Hepatic stellate cell (primary cell): ENCODE measurements around the gene CREBRF.
"Not testable (repeated sequence)": the region's sequence is repeated elsewhere in the genome, so short reads cannot be mapped to it uniquely, and the experiment has no call there.

ENCODE experiments used
- DNase-seq: peaks from one replicate; pipeline ENCODE4 v3.0.0; 2011; ENCODE audit warnings: low spot score

Gene CREBRF

DNA sequence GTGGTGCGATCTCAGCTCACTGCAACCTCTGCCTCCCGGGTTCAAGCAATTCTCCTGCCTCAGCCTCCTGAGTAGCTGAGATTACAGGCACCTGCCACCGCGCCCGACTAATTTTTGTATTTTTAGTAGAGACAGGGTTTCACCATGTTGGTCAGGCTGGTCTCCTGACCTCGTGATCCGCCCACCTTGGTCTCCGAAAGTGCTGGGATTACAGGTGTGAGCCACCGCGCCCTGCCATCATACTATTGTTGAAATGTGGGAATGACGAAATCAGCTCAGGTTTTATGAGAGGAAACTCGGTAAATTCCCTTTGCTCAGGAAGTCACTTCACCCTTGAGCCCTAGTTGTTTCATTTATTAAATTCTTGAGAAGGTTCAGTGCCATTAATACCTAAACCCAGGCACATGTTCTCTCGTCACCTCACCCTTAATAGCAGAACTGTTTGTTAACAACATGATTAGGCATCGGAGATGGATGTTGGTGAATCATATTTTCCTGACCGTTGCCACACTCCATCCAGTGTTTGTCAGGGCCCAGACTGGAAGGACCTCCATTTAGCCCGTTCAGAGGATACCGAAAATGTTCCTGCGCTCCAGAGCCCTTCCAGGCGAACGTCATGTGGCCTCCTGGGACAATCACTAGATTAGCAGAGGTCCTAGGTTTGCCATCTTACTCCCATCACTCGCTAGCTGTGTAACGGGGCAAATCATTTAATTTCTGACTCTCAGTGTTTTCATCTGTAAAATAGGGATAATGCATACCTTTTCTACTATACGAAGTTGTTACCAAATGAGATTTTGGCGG is 20.0 kb upstream of the CREBRF start:
- no peak for DNase-seq

DNA sequence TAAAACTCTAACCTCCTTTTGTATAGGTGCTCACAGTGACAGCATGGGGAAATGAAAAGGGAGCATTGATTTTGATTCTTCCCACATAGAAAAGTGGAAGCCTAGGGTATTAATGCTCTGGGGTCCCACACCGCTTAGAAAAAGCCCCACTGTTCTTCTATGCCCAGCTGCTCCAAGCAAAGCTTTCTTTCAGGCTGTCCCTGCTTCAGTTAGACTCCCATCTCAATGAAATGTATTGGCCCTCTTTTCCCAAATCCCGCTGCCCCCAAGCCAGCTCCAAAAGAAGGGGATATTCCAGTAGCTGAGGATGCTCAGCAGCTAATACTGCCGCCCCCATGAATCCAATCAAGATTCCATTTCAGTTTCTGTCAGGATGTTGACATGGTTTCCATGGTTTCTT is 17.0 kb upstream of the CREBRF start:
- DNase-seq, result no peak

DNA sequence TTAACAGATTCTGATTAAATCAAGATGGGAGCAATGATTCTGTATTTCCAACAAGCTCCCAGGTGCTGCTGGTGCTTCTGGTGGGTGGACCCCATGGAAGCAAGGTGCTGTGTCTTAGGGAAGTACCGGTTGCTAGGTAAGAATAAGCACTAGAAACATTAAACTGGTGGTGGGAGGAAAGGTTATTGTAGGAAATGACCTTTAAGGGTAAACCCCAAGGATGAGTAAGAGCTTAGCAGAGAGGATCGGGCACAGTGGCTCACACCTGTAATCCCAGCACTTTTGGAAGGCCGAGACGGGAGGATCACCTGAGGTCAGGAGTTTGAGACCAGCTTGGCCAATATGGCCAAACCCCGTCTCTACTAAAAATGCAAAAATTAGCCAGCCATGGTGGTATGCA is 16.2 kb upstream of the CREBRF start:
- DNase-seq, result no peak

DNA sequence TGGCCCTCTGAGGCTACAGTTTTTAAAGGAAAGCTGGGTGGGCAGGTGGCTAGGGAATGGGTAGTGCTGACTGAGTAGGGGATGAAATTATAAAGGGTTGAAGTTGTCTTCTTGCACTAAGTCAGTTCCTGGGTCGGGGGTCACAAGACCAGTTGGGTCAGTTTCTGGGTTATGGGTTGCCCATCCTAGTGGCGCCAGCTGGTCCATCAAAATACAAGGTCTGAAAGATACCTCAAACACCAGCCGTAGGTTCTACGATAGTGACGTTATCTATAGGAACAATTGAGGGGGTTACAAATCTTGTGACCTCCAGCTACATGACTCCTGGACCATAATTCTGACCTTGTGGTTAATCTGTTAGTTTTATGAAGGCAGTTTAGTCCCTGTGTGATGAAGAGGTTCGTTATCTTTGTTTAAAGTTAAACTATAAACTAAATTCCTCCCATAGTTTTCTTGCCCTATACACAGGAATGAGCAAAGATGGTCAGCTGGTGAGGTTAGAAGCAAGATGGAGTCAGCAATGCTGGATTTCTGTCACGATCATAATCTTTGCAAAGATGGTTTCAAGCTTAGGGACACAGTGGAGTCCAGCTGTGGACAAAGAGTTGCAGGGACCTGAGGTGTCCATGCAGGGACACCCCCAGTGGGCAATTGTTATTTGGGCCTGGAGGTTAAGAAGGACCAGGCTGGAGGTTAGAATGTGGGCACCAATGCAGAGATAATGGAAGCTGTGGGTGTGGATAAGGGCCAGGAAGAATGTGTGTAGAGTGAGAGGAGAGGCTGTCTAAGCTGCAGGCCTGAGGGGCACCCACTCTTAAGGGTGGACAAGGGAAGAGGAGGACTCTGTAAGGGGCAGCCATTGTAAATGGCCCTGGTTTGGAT is 14.0 kb upstream of the CREBRF start:
- no peak for DNase-seq

DNA sequence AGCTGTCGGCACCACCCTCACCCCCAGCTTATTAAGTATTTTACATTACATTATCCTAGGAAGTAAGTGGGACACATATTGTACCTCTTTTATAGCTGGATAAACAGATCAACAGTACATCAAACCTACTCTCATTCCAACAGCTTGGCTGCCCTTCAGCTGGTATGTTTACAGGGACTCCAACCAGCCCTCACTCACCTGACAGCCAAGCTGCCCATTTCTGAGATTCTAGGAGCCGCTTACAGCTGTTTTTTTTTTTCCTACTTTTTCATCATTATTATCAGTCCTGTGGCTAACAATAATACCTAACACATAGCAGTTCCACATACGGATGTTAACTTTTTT is 13.4 kb upstream of the CREBRF start:
- no peak for DNase-seq

DNA sequence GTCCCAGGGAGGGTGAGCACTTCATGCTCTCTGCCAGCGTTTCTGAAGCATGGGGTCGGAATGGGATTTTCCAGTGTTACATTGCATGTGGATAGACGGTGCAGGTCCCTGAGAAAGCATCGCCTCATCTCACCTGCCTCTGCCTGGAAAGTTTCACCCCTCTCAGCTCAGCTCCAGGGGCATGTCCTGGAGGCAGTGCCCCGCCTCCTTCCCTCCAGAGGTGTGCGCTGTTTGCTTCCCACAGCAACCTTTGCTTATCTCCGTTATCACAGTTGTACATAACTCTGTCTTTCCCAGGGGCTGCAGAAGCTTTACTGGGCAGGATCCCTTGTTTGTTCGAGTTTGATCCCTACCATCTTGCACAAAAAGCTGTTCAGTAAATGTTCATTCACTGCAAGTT is 10.7 kb upstream of the CREBRF start:
- no peak for DNase-seq

DNA sequence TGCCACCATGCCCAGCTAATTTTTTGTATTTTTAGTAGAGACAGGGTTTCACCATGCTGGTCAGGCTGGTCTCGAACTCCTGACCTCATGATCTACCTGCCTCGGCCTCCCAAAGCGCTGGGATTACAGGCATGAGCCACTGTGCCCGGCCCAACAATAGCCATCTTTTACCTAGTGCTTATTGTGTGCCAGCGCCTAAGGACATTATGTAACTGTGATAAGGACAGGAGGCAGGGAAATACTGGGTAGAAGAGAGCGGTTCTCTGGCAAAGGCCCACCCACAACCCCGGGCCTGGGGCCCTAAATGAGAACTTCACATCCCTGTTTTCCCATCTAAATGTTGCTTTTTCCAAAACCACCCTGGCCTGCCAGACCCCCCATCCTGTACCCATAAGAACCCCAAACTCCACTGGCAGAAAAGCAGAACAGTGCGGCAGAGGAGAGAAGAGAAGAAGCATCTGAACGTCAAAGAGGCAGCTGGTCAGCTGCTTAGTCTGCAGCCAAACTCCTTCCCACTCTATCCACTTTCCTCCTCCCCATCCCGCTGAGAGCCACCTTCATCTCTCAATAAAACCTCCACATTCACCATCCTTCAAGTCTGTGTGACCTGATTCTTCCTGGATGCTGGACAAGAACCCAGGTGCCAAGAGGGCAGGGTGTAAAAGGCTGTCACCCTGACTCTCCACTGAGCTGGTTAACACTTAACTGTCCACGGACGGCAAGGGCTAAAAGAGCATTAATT is 8.9 kb upstream of the CREBRF start:
- not testable (repeated sequence) for DNase-seq

DNA sequence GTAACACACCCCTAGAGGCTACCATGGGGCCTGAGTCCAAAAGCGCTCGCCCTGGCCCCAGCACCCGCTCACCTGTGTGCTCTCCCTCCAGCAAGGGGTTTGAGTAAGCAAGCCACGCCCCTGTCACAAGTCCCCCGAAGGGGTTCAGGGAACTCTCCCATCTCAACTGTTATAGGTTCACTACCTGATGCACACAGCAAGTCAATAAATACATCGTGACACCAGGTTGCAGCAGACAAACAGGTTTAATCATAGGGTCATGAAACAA is 8.4 kb upstream of the CREBRF start:
- no peak for DNase-seq

DNA sequence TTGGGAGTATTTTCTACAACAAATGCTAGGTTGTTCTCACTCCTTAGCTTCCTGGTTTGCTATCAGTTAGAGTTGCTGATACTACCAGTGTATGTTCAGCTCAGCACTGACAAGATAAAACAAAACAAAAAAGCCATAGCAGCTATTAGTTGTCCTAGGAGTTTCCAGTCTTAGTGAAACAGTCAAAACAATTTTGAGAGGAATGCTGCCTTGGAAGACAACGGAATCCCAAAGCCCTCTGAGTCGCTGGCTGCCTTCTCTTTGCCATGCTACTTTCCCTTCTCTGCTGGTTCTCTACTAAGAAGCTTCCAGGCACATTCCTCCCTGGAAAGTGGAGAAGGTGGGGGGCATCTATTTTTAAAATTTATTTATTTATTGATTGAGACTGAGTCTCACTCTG is 5.4 kb upstream of the CREBRF start:
- DNase-seq, result no peak

DNA sequence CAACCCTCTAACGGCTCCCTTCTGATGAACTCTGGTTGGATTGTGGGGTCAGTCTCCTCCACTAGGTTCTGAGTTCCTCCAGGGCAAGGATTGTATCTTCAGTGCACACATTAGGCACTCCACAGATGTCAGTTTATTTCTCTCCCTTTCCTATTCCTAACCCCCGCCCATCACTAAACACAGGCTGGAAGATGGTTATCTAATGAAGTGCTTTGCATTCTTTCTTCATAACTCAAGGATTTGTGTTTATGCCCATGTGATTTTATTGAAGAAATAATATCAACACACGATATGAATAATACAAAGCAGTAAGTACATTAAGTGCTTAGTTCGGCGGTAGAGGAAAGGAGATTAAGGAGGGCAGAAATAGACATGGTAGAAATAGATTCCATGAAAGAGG is 4.4 kb upstream of the CREBRF start:
- peak; percentile 64 for DNase-seq

DNA sequence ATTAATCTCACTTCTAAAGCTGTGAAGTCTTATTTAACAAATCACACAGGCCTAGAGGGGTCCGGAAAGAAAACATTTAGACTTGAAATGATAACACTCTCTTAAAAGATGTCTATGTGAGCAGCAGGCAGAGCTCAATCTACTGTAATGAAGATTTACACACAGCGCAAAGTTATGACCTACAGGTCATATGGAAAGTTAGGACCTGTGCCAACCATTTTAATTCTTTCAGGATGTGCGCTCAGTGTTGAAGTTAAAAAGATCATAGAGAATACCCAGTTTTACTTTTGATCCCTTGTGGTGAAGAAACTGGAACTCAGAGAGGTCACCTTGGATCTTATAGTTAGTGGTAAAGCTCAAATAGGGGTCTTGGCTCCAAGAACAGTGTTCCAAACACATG is 3.1 kb upstream of the CREBRF start:
- DNase-seq, result no peak

DNA sequence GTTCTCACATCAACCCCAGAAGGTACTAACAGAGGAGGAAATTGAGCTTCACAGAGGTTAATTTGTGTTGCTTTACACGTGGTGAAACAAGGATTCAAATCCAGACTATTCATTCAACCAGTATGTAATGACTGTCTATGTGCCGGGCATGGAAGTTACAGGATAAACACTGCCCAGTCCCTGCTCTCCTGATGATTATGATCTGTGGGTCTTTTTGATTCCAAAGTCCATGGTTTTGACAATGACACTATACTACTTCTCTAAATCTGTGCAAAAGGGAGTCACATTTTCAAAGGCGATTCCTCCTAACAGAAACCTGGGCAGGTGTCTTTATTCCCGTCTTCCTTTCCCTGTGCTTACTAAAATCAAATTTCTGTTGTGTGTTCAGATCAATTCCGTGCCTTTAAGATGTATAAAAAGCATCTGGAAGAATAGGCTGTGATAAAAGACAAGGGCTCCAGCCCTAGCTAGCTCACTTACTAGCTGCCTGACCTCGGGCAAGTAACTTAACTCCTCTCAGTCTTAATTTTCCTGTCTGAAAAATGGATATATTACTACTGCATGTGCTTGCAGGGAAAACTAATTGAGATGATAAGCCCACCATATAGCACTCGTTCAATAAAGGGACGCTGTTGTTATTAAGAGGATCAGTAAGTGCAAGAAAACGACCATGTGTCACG is 970 bp upstream of the CREBRF start:
- DNase-seq, result no peak

DNA sequence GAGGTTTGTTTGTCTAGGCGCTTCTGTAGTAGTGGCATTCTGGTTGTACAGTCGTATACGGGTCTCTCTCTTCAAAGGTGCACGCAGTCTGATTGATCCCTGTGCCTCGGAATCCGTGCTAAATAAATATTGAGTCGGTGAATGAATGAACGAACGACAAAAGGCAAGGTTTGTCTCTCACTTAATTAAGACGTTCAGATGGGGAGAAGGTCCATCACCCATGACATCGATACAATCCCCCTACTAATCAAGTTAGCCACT is 500 bp upstream of the CREBRF start:
- DNase-seq, result no peak

DNA sequence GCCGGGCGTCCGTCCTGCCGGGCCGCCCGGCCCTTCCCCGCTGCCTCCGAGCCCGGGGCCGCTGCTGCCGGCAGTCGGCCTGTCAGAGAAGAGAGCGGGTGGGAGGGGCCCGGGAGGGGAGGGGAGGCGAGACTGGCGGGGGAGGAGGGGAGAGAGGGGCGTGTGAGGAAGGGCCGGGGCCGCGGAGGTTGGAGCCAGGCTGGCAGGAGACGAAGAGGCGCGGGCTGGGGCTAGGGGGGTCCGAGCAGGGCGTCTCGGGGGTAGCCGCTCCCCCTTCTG is 570 bp downstream of the CREBRF start:
- DNase-seq, result peak; percentile 70

DNA sequence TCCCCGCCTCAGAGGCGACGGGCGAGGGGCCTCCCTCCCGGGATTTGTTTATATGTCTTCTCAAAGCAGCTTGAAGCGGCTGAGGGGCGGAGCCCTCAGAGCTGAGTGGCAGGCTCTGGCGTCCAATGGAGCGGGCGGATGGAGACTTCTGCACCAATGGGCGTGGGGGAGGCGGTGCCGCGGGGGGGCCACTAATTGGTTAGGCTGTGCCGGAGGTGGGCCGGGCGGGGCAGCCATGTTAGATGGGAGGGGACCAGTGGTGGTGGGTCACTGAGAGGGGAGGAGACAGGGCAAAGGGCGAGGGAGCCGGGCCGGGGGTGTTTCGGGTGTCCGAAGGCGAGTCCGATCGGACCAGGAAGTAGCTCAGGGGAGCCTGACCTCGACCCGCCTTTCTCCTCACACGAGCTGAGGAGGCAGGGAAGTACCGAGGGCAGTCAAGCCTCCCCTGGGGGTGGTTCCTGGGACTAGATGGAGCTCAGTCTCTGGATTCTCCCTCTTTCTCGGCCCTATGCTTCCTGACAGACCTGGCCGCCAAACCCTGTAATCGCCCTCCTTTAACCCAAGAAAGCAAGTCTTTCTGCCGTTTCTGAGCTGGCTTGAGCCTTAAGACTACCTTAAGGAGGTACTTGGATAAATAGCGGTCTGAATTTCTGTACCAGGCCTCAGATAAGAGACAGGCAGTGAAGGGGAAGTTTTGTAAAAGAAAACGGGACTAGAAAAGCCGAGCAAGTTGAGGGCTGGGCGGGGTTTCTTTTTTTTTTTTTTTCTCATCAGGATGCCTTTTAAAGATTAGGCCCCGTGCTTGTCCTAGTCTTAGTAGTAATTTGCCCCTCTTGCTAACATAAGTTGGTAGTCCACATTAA is 1.1 kb downstream of the CREBRF start:
- peak; percentile 99 for DNase-seq

DNA sequence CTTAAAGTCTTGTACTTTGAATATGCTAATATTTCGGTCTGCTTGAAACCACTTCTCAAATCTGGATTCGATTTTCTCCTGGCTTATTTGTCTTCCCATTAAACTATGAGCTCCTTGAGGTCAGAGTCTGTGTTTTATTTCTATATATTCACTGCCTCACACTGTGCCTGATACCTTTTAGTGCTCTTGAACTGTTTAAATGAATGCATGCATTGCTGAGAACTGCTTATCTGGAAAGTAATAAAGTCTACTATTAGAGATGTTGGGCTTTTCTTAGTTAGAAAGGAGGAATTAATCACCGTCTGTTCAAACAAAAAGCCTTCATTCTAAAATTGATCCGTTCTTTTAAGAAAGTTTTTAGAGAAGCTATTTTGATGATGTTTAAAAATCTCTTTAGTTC is 6.0 kb downstream of the CREBRF start:
- no peak for DNase-seq

DNA sequence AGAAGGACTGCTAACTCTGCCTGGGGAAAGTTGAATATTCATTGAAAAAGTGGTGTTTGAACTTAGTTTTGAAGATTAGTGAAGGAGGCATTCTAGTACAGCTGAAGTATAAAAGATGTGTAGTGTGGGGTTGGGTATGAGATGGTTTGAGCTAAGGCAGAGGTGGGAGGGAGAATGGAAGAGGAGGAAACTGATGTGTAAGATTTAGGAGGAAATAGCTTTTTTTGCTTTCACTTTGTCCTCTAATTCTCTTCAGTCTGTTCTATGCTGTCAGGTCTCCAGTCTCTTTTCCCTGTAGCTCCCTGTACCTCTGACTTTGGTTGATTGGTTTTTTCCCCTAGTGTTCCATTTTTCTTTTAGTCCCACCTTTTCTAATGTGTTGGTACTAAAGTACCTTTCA is 9.0 kb downstream of the CREBRF start:
- no peak for DNase-seq

DNA sequence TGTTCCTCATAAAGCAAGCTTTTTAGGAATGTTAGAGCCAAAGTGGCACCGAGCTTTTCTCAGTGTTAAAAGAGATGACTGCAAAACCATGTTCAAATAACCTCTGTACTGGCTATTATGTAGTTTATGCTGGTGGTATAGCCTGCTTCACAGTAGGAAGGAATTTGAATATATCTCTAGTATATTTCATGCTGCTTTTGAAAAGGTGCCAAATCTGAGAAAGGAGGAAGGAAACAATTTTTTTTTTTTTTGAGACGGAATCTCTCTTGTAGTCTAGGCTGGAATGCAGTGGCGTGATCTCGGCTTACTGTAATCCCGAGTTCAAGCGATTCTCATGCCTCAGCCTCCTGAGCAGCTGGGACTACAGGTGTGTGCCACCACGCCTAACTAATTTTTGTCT is 13.5 kb downstream of the CREBRF start:
- no peak for DNase-seq

DNA sequence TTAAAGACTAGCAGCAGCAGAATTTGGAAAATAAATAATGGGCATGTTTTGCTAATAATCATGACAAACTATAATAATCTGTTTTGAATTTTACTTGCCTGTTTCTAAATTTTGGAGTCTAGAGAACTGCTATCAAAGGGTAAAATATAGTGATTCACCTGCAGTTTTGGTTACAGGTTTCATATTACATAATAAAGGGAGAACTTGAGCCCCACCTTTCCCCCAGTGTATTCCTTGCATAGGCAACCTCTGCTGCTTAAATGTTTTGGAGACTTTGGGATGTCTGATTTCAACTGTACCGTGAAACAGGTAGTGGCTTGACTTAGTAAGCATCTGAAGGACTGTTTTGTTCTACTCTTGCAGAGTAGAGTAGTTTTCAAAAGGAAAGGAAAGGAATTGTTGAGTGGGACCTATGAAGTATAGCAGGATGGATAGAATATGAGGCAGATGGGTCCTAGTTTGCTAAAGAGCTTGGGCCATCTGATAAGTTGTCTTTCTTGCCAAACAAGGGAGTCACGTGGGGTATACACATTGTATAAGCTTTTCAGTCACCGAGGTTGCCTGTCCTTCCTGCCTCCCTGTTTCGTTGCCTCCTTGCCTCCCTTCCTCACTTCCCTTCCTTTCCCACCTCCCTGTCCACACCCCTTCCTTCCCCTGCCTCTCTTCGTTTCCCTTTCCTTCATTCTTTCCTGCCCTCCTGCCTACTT is 19.1 kb downstream of the CREBRF start:
- no peak for DNase-seq

DNA sequence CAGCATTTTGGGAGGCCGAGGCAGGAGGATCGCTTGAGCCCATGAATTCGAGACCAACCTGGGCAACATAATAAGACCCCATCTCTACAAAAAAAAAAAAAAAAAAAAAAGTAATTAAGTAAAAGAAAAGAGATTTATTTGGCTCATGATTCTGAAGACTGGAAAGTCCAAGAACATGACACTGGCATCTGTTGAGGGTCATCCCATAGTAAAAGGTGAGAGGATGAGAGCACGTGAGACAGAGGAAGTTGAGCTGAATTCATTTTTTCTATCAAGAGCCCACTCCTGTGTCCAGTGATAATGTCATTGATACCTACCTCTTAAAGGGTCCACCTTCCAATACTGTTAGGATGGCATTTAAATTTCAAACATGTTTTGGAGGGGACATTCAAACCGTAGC is 19.8 kb downstream of the CREBRF start:
- DNase-seq, result no peak

DNA sequence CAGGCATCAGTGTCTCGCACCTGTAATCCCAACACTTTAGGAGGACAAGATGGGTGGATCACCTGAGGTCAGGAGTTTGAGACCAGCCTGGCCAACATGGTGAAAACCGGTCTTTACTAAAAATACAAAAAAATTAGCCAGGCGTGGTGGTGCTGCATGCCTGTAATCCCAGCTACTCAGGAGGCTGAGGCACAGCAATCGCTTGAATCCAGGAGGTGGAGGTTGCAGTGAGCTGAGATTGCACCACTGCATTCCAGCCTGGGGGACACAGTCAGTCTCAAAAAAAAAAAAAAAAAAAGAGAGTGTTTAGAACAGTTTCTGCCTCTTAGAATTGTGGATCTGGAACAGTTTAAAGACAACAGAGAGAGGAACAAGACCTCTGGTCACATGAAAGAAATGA is 20.3 kb downstream of the CREBRF start:
- DNase-seq, result not testable (repeated sequence)

DNA sequence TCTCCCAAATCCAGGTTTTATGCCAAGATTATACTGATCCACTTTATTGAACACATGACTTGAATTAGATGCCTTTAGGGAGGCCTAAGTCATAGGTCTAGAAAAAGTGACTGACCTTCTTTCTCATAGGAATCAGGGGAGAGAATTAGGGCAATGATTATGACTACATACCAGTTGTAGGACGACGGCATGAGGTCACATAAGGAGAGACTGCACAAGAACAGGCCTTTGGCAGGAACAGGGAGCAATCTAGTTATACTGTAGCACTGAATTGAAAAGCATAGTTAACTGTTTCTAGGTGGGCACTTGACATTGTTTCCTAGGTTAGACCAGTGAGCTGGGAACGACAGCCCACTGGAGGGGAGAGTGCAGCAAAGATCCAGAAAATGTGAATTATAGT is 22.7 kb downstream of the CREBRF start:
- DNase-seq, result no peak
